HepG2 (cell line): ENCODE measurements around the gene NT5DC2. TPM values are rescaled to one million over a fixed set of nuclear protein-coding genes. Genes with fewer than 3 reads are reported as not detected.

Experiments used
- FOXK2 ChIP-seq: fragments of 450-650 bp; IDR thresholded peaks from 2 replicates; pipeline ENCODE4 v1.6.1; 2016
- HHEX ChIP-seq: IDR thresholded peaks from 2 replicates; pipeline ENCODE4 v1.6.1; 2016; ENCODE audit warnings: control low read depth
- IRF2 ChIP-seq: IDR thresholded peaks from 2 replicates; pipeline ENCODE4 v1.6.1; 2018; ENCODE audit warnings: missing genetic modification reagents, missing compliant biosample characterization
- KLF11 ChIP-seq: IDR thresholded peaks from 2 replicates; pipeline ENCODE4 v1.6.1; 2016; ENCODE audit warnings: missing compliant biosample characterization
- MAFG ChIP-seq: sonication (generic); formaldehyde crosslinking; IDR thresholded peaks from 2 replicates; pipeline ENCODE4 v1.5.1; 2020; ENCODE audit warnings: mild to moderate bottlenecking, missing genetic modification reagents
- MXD4 ChIP-seq: IDR thresholded peaks from 2 replicates; pipeline ENCODE4 v1.6.1; 2016; ENCODE audit warnings: mild to moderate bottlenecking, missing biosample characterization, missing genetic modification reagents
- NAIF1 ChIP-seq: sonication (generic); formaldehyde crosslinking; IDR thresholded peaks from 2 replicates; pipeline ENCODE4 v1.5.0; 2020; ENCODE audit warnings: mild to moderate bottlenecking, missing genetic modification reagents, borderline replicate concordance
- NR0B2 ChIP-seq: sonication (generic); formaldehyde crosslinking; IDR thresholded peaks from 2 replicates; pipeline ENCODE4 v1.4.0; 2020; ENCODE audit warnings: mild to moderate bottlenecking, missing genetic modification reagents
- TBP ChIP-seq: sonication (generic); formaldehyde crosslinking; IDR thresholded peaks from 2 replicates; pipeline ENCODE4 v1.5.0; 2020; ENCODE audit warnings: missing genetic modification reagents
- TIGD3 ChIP-seq: sonication (generic); formaldehyde crosslinking; IDR thresholded peaks from 2 replicates; pipeline ENCODE4 v1.5.1; 2020; ENCODE audit warnings: mild to moderate bottlenecking, missing genetic modification reagents, borderline replicate concordance
- ZBTB37 ChIP-seq: sonication (generic); formaldehyde crosslinking; IDR thresholded peaks from 2 replicates; pipeline ENCODE4 v1.4.0; 2020; ENCODE audit warnings: mild to moderate bottlenecking, missing genetic modification reagents
- ZC3H4 ChIP-seq: sonication (generic); formaldehyde crosslinking; IDR thresholded peaks from 2 replicates; pipeline ENCODE4 v1.4.0; 2020; ENCODE audit warnings: missing genetic modification reagents, borderline replicate concordance
- ZFAT ChIP-seq: sonication (generic); formaldehyde crosslinking; conservative IDR thresholded peaks from 2 replicates; pipeline ENCODE4 v1.8.1; 2023; ENCODE audit warnings: missing genetic modification reagents, inconsistent platforms
- ZNF18 ChIP-seq: sonication (generic); formaldehyde crosslinking; IDR thresholded peaks from 2 replicates; pipeline ENCODE4 v1.8.0; 2022; ENCODE audit warnings: mild to moderate bottlenecking, missing genetic modification reagents; ENCODE audit not compliant: insufficient replicate concordance
- ZNF20 ChIP-seq: sonication (generic); formaldehyde crosslinking; IDR thresholded peaks from 2 replicates; pipeline ENCODE4 v1.4.0; 2020; ENCODE audit warnings: mild to moderate bottlenecking, moderate library complexity, missing genetic modification reagents
- ZNF530 ChIP-seq: sonication (generic); formaldehyde crosslinking; IDR thresholded peaks from 2 replicates; pipeline ENCODE4 v1.5.0; 2020; ENCODE audit warnings: low read depth, mild to moderate bottlenecking, missing genetic modification reagents
- ZNF552 ChIP-seq: sonication (generic); formaldehyde crosslinking; IDR thresholded peaks from 2 replicates; pipeline ENCODE4 v1.9.0; 2022; ENCODE audit warnings: missing genetic modification reagents, mild to moderate bottlenecking, borderline replicate concordance
- ZNF558 ChIP-seq: sonication (generic); formaldehyde crosslinking; IDR thresholded peaks from 2 replicates; pipeline ENCODE4 v1.9.0; 2022; ENCODE audit warnings: mild to moderate bottlenecking, missing genetic modification reagents, borderline replicate concordance
- ZNF614 ChIP-seq: IDR thresholded peaks from 2 replicates; pipeline ENCODE4 v1.6.1; 2018; ENCODE audit warnings: missing biosample characterization, missing genetic modification reagents, inconsistent platforms, borderline replicate concordance
- ZNF749 ChIP-seq: sonication (generic); formaldehyde crosslinking; IDR thresholded peaks from 2 replicates; pipeline ENCODE4 v1.8.0; 2022; ENCODE audit warnings: mild to moderate bottlenecking, missing genetic modification reagents, moderate library complexity, borderline replicate concordance
- ZSCAN12 ChIP-seq: sonication (generic); formaldehyde crosslinking; IDR thresholded peaks from 2 replicates; pipeline ENCODE4 v1.9.0; 2021; ENCODE audit warnings: mild to moderate bottlenecking, missing genetic modification reagents
- polyA plus RNA-seq, 8 experiments: library from polyadenylated mRNA; depleted of rRNA in 3 of 8; stranded (reverse) in 7 of 8; unstranded in 1 of 8; fragments of >200 nt; fragmentation: Illumina TruSeq in 4 of 8; extraction: Trizol in 4 of 8; gene quantifications; 2 replicates each; pipeline versions ENCODE4 v1.2.1 to v1.2.3, GENCODE V29; 2011 to 2016; ENCODE audit warnings: low read depth in 4 of 8, missing spikeins in 1 of 8, mixed read lengths in 1 of 8; ENCODE audit not compliant: insufficient read depth in 1 of 8
- total RNA-seq, 5 experiments: library from RNA; depleted of rRNA; stranded (reverse); fragments of >200 nt; fragmentation: Illumina TruSeq; extraction: Trizol; gene quantifications; 2 replicates each; pipeline ENCODE4 v1.2.3, GENCODE V29; 2016; ENCODE audit warnings: low read depth in 1 of 5
- TF ChIP-seq, protein P1 (sequence below): IDR thresholded peaks from 2 replicates; pipeline ENCODE4 v1.6.1; 2012; ENCODE audit warnings: inconsistent platforms
- TF ChIP-seq, protein P2 (sequence below): IDR thresholded peaks from 2 replicates; pipeline ENCODE4 v1.6.1; 2016; ENCODE audit warnings: low read depth, control low read depth

NT5DC2 gene
- total and polyA plus RNA-seq, 2 of the 13 experiments (the other 11 are each of a cell fraction or from before 2014, with no cell fraction given): 131 to 240 TPM

DNA sequence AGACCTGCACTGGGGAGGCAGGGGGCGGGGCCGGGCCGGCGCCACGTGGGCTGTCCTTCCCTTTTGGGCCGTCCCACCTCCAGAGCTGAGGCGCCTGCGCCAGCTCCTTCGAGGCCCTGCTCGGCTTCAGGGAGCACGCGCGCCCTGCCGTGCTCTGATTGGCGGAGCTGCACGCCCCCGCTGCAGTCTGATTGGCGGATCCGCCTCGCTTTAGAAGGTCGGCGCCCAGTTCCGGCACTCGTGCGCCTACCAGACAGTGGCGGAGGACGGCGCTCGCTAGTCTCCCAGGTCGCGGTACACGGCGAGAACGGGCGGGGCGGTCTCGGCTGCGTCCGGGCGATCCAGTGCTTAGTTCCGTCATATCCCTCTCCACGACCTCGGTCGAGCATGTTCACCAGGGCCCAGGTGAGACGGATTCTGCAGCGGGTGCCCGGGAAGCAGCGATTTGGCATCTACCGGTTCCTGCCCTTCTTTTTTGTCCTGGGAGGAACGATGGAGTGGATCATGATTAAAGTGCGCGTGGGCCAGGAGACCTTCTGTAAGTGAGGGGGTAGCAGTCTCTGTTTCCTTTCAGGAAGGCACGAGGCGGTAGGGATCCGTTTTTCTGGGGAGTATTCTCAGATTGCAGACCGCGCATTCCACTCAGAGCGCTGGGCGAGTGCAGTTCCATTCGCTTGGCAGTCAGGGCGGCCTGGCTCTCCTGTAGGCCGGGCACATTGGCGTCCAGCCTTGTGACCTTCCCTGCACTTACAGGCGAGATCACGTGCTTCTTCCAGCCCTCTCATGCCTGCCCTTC, 2.9 kb upstream of the NT5DC2 start, which contains the start of gene UQCC5 (continued):
- TF ChIP-seq, protein P1, sequence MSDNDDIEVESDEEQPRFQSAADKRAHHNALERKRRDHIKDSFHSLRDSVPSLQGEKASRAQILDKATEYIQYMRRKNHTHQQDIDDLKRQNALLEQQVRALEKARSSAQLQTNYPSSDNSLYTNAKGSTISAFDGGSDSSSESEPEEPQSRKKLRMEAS: peak; percentile 93
- TF ChIP-seq TBP (CRISPR knock-in tag): no peak
- TF ChIP-seq TIGD3 (CRISPR knock-in tag): no peak
- no peak; the same call in none of the 2 replicates for TF ChIP-seq ZNF552
- TF ChIP-seq ZBTB37 (CRISPR knock-in tag): no peak
- peak; percentile 93; the same call in 1 of the 2 replicates for TF ChIP-seq ZNF558 (CRISPR knock-in tag)
- peak; percentile 87 for TF ChIP-seq MXD4 (CRISPR knock-in tag)
- TF ChIP-seq ZNF20 (CRISPR knock-in tag): no peak
- TF ChIP-seq ZSCAN12: 0 out of 2 replicates have a peak, but pooled peaks have one; percentile 66
- TF ChIP-seq ZNF18 (CRISPR knock-in tag): no peak
- peak; percentile 75; the same call in 1 of the 2 replicates for TF ChIP-seq ZFAT (CRISPR knock-in tag)
- TF ChIP-seq MAFG (CRISPR knock-in tag): no peak
- peak; percentile 73 for TF ChIP-seq IRF2
- TF ChIP-seq FOXK2: no peak
- no peak for TF ChIP-seq HHEX (CRISPR knock-in tag)
- 0 out of 2 replicates have a peak, but pooled peaks have one; percentile 77 for TF ChIP-seq NAIF1 (CRISPR knock-in tag)
- TF ChIP-seq ZNF749: peak; percentile 38; the same call in 1 of the 2 replicates
- TF ChIP-seq, protein P2, sequence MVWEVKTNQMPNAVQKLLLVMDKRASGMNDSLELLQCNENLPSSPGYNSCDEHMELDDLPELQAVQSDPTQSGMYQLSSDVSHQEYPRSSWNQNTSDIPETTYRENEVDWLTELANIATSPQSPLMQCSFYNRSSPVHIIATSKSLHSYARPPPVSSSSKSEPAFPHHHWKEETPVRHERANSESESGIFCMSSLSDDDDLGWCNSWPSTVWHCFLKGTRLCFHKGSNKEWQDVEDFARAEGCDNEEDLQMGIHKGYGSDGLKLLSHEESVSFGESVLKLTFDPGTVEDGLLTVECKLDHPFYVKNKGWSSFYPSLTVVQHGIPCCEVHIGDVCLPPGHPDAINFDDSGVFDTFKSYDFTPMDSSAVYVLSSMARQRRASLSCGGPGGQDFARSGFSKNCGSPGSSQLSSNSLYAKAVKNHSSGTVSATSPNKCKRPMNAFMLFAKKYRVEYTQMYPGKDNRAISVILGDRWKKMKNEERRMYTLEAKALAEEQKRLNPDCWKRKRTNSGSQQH (CRISPR knock-in tag): no peak; the same call in 1 of the 2 replicates
- TF ChIP-seq ZNF614 (CRISPR knock-in tag): peak; percentile 71; the same call in 1 of the 2 replicates
- peak; percentile 90 for TF ChIP-seq NR0B2 (CRISPR knock-in tag)
- no peak for TF ChIP-seq ZNF530
- peak; percentile 51; the same call in 1 of the 2 replicates for TF ChIP-seq ZC3H4
- peak; percentile 89 for TF ChIP-seq KLF11 (CRISPR knock-in tag)
